Activated T-cell treated with anti-CD3 and anti-CD28 coated beads, Interleukin-2, amount 50 U/mL, for 48 hours (primary cell): ENCODE data around the gene HS2ST1.
A peak's percentile ranks its signal among the peaks of the same experiment; 100 is the strongest.
"Not testable (repeated sequence)": the region's sequence is repeated elsewhere in the genome, so short reads cannot be mapped to it uniquely, and the experiment has no call there.

Source experiments
- DNase-seq, 2 experiments: peaks; one replicate each; pipeline ENCODE4 v3.0.0-alpha.2; 2020

HS2ST1 gene

GRCh38 chr1:87028576-87028975, 114.1 kb downstream of the HS2ST1 start:
- no peak for DNase-seq

GRCh38 chr1:87030740-87031690, 116.6 kb downstream of the HS2ST1 start:
- DNase-seq: no peak

GRCh38 chr1:87034351-87034750, 119.9 kb downstream of the HS2ST1 start:
- DNase-seq: no peak

- DNase-seq: no peak
Observed at GRCh38 chr1:87039096-87039495, 124.7 kb downstream of the HS2ST1 start.

GRCh38 chr1:87042111-87042811, 127.8 kb downstream of the HS2ST1 start:
- no peak for DNase-seq

GRCh38 chr1:87044424-87044823, 130.0 kb downstream of the HS2ST1 start:
- DNase-seq: no peak

GRCh38 chr1:87044840-87045239, 130.4 kb downstream of the HS2ST1 start:
- no peak for DNase-seq

GRCh38 chr1:87045761-87046304, 131.4 kb downstream of the HS2ST1 start:
- DNase-seq: peak; percentile 44 to 56

- no peak for DNase-seq
Observed at GRCh38 chr1:87046951-87047350, 132.5 kb downstream of the HS2ST1 start.

- no peak for DNase-seq
Observed at GRCh38 chr1:87048237-87048636, 133.8 kb downstream of the HS2ST1 start.

GRCh38 chr1:87051965-87052364, 137.5 kb downstream of the HS2ST1 start:
- no peak for DNase-seq

GRCh38 chr1:87052400-87052799, 138.0 kb downstream of the HS2ST1 start:
- DNase-seq: no peak

- DNase-seq: no peak
Observed at GRCh38 chr1:87052961-87053360, 138.5 kb downstream of the HS2ST1 start.

- DNase-seq: no peak
Observed at GRCh38 chr1:87053446-87053845, 139.0 kb downstream of the HS2ST1 start.

- no peak for DNase-seq
Observed at GRCh38 chr1:87056974-87057373, 142.5 kb downstream of the HS2ST1 start.

GRCh38 chr1:87058343-87058649, 143.9 kb downstream of the HS2ST1 start:
- no peak for DNase-seq

GRCh38 chr1:87061742-87062156, 147.3 kb downstream of the HS2ST1 start:
- DNase-seq: no peak

- no peak for DNase-seq
Observed at GRCh38 chr1:87062687-87063086, 148.3 kb downstream of the HS2ST1 start.

- DNase-seq: no peak
Observed at GRCh38 chr1:87064309-87064708, 149.9 kb downstream of the HS2ST1 start.

GRCh38 chr1:87064986-87065385, 150.6 kb downstream of the HS2ST1 start:
- DNase-seq: no peak

- DNase-seq: not testable (repeated sequence)
Observed at GRCh38 chr1:87066708-87067107, 152.3 kb downstream of the HS2ST1 start.

GRCh38 chr1:87072411-87072810, 158.0 kb downstream of the HS2ST1 start:
- no peak for DNase-seq

GRCh38 chr1:87072904-87073303, 158.5 kb downstream of the HS2ST1 start:
- no peak for DNase-seq
